GM20000 (cell line): Measurements from ENCODE around the gene EXOSC5.

ENCODE experiments used
- DNase-seq: peaks from one replicate; pipeline ENCODE4 v3.0.0; 2012; ENCODE audit warnings: low spot score
- CTCF ChIP-seq: IDR thresholded peaks from 2 replicates; pipeline ENCODE4 v1.5.1; 2012; ENCODE audit warnings: mild to moderate bottlenecking, control low read depth; ENCODE audit errors: extremely low read depth, missing control alignments

Gene EXOSC5

GRCh38 chr19:41397086-41398049, at the start of gene EXOSC5, which contains the start of gene BCKDHA:
TSS of gene EXOSC5 (minus strand) at chr19:41397359. CDS start at chr19:41397328, 31 bp downstream.
TSS of gene BCKDHA (plus strand) at chr19:41397818. CDS start at chr19:41397828, 10 bp downstream.
- DNase-seq: peak; percentile 97
- TF ChIP-seq CTCF: no peak

GRCh38 chr19:41445575-41445974, 48.4 kb upstream of the EXOSC5 start:
- no peak for TF ChIP-seq CTCF
- no peak for DNase-seq

GRCh38 chr19:41443813-41444455, 46.8 kb upstream of the EXOSC5 start:
- no peak for TF ChIP-seq CTCF
- DNase-seq: no peak

GRCh38 chr19:41442473-41443355, 45.6 kb upstream of the EXOSC5 start, which contains the start of gene ERICH4:
TSS of gene ERICH4 (plus strand) at chr19:41443156. CDS start at chr19:41443170, 14 bp downstream.
- no peak for DNase-seq
- no peak for TF ChIP-seq CTCF

- no peak for DNase-seq
- TF ChIP-seq CTCF: no peak
Measured at GRCh38 chr19:41441321-41441945, 44.3 kb upstream of the EXOSC5 start.

GRCh38 chr19:41439441-41440222, 42.5 kb upstream of the EXOSC5 start, which contains the start of gene DMAC2:
TSS of gene DMAC2 (minus strand) at chr19:41439912. CDS start at chr19:41439899, 13 bp downstream.
- peak; percentile 53 for TF ChIP-seq CTCF
- DNase-seq: peak; percentile 81
